Activated naive CD4-positive, alpha-beta T cell treated with anti-CD3 and anti-CD28 coated beads, Interleukin-2, amount 50 U/mL, for 72 hours (primary cell): ENCODE results near the gene SAP30. TPM values are rescaled to one million over a fixed set of nuclear protein-coding genes. Genes with fewer than 3 reads are reported as not detected.

ENCODE experiments used
- ATAC-seq, 2 donors: fragments of 150-1000 bp; cut with Tn5 transposase; 2 replicates each; pipeline ENCODE4 v1.10.0; 2021; ENCODE audit warnings: mild to moderate bottlenecking in 2 of 2, moderate library complexity in 2 of 2
- DNase-seq, 2 donors: peaks; one replicate each; pipeline ENCODE4 v3.0.0; 2021 to 2022; ENCODE audit warnings: low spot score in 2 of 2
- H3K27ac Mint-ChIP-seq, 2 donors: one replicate each; pipeline ENCODE4 v1.8.0; 2022; ENCODE audit warnings: mild to moderate bottlenecking in 2 of 2, mixed read lengths in 2 of 2
- H3K36me3 Mint-ChIP-seq, 2 donors: one replicate each; pipeline ENCODE4 v1.8.0; 2022; ENCODE audit warnings: mixed read lengths in 2 of 2
- H3K9me3 Mint-ChIP-seq, 2 donors: one replicate each; pipeline ENCODE4 v1.8.0; 2022; ENCODE audit warnings: mixed read lengths in 2 of 2
- total RNA-seq, 2 donors: library from RNA; stranded (reverse); gene quantifications; one replicate each; pipeline ENCODE4 v1.2.3, GENCODE V29; 2022

The SAP30 gene
- total RNA-seq, 2 donors from 2014 or later = 19.0 to 21.7 TPM

GRCh38 chr4:173426064-173426463 is 55.3 kb downstream of the SAP30 start:
- ATAC-seq (no peak), DNase-seq (no peak)
- H3K27ac Mint-ChIP-seq = peak overlapping the region in 1 of 2 donors; percentile 50
- H3K36me3 Mint-ChIP-seq = no peaks in the 10 kb centered on the region
- H3K9me3 Mint-ChIP-seq = no peaks in the 10 kb centered on the region

Other genes starting within 250 kb of the SAP30 start
- gene GALNT7, start 202.1 kb upstream of the SAP30 start, total RNA-seq = 10 to 100 TPM in 1 of 2 donors, 1 to 10 TPM in 1; 8.8 to 10.2 TPM
- 100 to 1,000 TPM; 567 to 924 TPM for gene HMGB2, start 36.6 kb upstream of the SAP30 start, total RNA-seq
- gene SCRG1, start 28.2 kb downstream of the SAP30 start, total RNA-seq = not detected
- not detected for gene HAND2, start 159.3 kb downstream of the SAP30 start, total RNA-seq